Mucosa of descending colon (tissue), 3 donors: ENCODE measurements around the gene PPP2R5E. TPM values are rescaled to one million over a fixed set of nuclear protein-coding genes. Genes with fewer than 3 reads are reported as not detected.

Experiments used
- ATAC-seq: fragments of 200-7000 bp; cut with Tn5 transposase; one replicate; pipeline ENCODE4 v1.9.1; 2020; ENCODE audit warnings: mild to moderate bottlenecking, moderate library complexity
- DNase-seq, 3 donors: peaks; one replicate each; pipeline ENCODE4 v3.0.0-alpha.2; 2020
- H3K36me3 ChIP-seq: fragments of 200-600 bp; one replicate; pipeline ENCODE4 v1.8.0; 2021; ENCODE audit warnings: low read depth, mild to moderate bottlenecking
- H3K4me1 ChIP-seq: fragments of 200-600 bp; one replicate; pipeline ENCODE4 v1.8.0; 2021; ENCODE audit warnings: low read depth, mild to moderate bottlenecking
- H3K4me3 ChIP-seq: fragments of 200-600 bp; one replicate; pipeline ENCODE4 v1.8.0; 2021; ENCODE audit warnings: mild to moderate bottlenecking
- H3K9me3 ChIP-seq: fragments of 200-600 bp; one replicate; pipeline ENCODE4 v1.8.0; 2021; ENCODE audit warnings: mild to moderate bottlenecking
- CTCF ChIP-seq: fragments of 200-600 bp; IDR thresholded peaks from one replicate; pipeline ENCODE4 v1.8.0; 2022; ENCODE audit warnings: antibody characterized with exemption, mild to moderate bottlenecking
- intact Hi-C, 2 donors: fragments of 100-400 bp; cut with DNase I in 1 of 2; cut with micrococcal nuclease in 1 of 2; formaldehyde crosslinking; loops; one replicate each; pipeline versions ENCODE4 v1.11.0 to v1.11.1; 2022; cut with DNase I, micrococcal nuclease
- total RNA-seq, 3 donors: library from RNA; stranded (reverse); fragmentation: NEBNext Ultra II Directional in 2 of 3; extraction: Animal tissue kit (Norgen Biotek cat#: 25700) in 2 of 3; gene quantifications; one replicate each; pipeline versions ENCODE4 v1.2.1 to v1.2.4, GENCODE V29; 2021 to 2023
- donor health status: DM: no; HTN: no; CAD: no; lungs with moderate emphysema.
- donor health status: DM: no; HTN: no; CAD: no.
- donor health status: DM: no; HTN: yes; CAD: no.

Gene PPP2R5E
- total RNA-seq, 3 donors from 2014 or later: 45.3 to 54.1 (median 51.6) TPM

- H3K36me3 ChIP-seq: no peaks in the 10 kb centered on the region
- no peak for ATAC-seq
- intact Hi-C loops: no loop called here
- H3K4me1 ChIP-seq: no peaks in the 10 kb centered on the region
- H3K4me3 ChIP-seq: no peak overlapping the region
- no peak for TF ChIP-seq CTCF
- H3K9me3 ChIP-seq: peaks cover 5% of the 10 kb centered on the region
- DNase-seq: no peak
Measured at GRCh38 chr14:63371033-63371432, 172.1 kb downstream of the PPP2R5E start.

- Histone ChIP-seq H3K9me3 (peaks cover 5% of the 10 kb centered on the region), H3K4me1 (no peaks in the 10 kb centered on the region), H3K36me3 (no peaks in the 10 kb centered on the region), H3K4me3 (no peak overlapping the region)
- intact Hi-C loops: no loop called here
- no peak for TF ChIP-seq CTCF
- ATAC-seq (no peak), DNase-seq (no peak)
Measured at GRCh38 chr14:63367742-63368364, 175.3 kb downstream of the PPP2R5E start.

DNA sequence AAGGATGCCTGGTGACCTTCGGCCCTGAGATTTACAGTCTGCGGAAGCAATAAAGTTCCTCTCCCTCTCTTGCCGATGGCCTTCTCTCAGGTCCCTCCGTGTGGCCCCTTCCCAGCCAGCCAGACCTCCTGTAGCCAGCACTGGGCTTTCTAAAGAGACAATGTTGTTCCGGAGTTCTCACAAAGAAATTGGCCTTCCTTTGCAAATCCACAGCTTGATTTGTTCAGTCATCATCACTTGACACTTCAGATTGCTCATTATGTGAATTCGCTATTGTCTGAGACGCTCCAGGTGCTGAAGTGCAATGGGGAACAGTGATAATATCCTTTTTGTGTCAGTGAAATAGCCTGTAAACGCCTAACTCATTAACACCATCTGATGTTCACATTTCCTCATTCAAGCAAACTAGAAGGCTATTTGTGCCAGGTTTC lies 180.8 kb downstream of the PPP2R5E start:
- Histone ChIP-seq H3K36me3 (no peaks in the 10 kb centered on the region), H3K4me3 (no peak overlapping the region), H3K4me1 (peaks cover 7% of the 10 kb centered on the region), H3K9me3 (no peaks in the 10 kb centered on the region)
- intact Hi-C loops: no loop called here
- DNase-seq (peak in 2 of 3 donors; percentile 14 to 31), ATAC-seq (peak; percentile 77)
- TF ChIP-seq CTCF: no peak

DNA sequence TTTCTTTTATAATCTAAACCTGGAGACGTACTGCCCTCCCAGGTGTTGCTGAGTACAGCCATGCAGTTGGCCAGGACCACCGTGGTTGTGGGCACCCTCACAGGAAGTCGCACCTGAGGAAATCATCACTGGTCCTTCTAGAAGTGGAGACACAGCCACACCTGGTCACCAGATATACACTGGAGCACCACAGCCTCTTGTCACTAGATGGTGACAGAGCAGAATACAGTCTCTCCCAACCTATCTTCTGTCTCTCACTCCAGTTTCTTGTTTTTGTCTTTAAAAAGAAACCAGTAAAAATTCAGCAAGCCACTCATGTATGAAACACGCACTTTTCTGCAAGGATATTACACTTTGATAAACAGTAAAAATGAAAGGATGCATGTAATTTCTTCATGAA lies 181.4 kb downstream of the PPP2R5E start:
- intact Hi-C loops: no loop called here
- TF ChIP-seq CTCF: no peak
- Histone ChIP-seq H3K4me1 (peaks cover 7% of the 10 kb centered on the region), H3K9me3 (no peaks in the 10 kb centered on the region), H3K36me3 (no peaks in the 10 kb centered on the region), H3K4me3 (no peak overlapping the region)
- peak; percentile 67 for ATAC-seq
- no peak for DNase-seq

DNA sequence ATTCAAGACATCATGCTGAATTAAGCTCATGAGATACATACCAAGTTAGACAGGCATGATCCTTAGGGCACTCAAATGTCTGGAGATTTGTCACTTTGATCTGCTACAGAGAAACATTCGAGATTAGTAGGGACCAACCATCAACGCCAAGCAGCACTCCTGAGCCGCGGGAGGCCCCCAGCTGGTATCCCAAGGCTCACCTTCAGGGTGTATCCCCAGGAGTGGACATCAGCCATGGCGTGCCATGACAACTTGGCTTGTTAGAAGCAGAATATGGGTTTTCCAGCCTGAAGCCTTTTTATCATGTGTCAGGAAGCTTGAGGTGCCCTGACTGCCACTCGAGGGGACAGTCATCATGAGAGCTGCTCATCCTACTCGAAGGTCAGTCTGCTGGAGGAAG lies 185.3 kb downstream of the PPP2R5E start:
- no peaks in the 10 kb centered on the region for H3K36me3 ChIP-seq
- ATAC-seq (no peak), DNase-seq (no peak)
- intact Hi-C loops: no loop called here
- peaks cover 7% of the 10 kb centered on the region for H3K4me1 ChIP-seq
- H3K9me3 ChIP-seq: no peaks in the 10 kb centered on the region
- TF ChIP-seq CTCF: no peak
- no peak overlapping the region for H3K4me3 ChIP-seq

DNA sequence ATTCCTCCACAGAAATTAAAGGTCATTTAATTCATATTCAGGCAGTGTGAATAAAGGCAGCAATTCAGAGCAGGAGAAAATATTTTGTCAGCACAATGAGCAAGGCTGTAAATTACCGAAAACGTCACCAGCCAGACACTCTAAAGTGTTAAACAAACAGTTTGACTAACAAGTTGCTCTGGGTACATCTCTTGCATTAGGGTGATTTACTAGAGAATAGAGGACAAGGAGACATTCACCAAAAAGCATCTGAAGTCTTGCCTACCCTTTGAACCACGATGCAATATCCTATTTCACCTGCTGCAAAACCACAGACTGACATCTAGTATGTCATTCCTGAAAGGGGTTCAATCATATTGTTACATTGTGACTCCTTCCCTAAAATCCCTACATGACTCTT lies 197.4 kb downstream of the PPP2R5E start:
- H3K36me3 ChIP-seq: no peaks in the 10 kb centered on the region
- ATAC-seq (no peak), DNase-seq (no peak)
- H3K9me3 ChIP-seq: no peaks in the 10 kb centered on the region
- no peak overlapping the region for H3K4me3 ChIP-seq
- no peak for TF ChIP-seq CTCF
- no peaks in the 10 kb centered on the region for H3K4me1 ChIP-seq
- intact Hi-C loops: no loop called here
